Muscle of arm (tissue), 12 donors: Measurements from ENCODE around the gene SPO11. TPM values are rescaled to one million over a fixed set of nuclear protein-coding genes. Genes with fewer than 3 reads are reported as not detected.

Experiments
- DNase-seq: peaks from one replicate; pipeline ENCODE4 v3.0.0-alpha.2; 2013
- polyA plus RNA-seq, 12 donors: library from polyadenylated mRNA; unstranded; fragments of 120-200 nt; gene quantifications; one replicate each; pipeline ENCODE4 v1.2.1, GENCODE V29; 2013; ENCODE audit not compliant: insufficient read length in 12 of 12

SPO11 gene
- polyA plus RNA-seq, 12 donors, result not detected

DNA sequence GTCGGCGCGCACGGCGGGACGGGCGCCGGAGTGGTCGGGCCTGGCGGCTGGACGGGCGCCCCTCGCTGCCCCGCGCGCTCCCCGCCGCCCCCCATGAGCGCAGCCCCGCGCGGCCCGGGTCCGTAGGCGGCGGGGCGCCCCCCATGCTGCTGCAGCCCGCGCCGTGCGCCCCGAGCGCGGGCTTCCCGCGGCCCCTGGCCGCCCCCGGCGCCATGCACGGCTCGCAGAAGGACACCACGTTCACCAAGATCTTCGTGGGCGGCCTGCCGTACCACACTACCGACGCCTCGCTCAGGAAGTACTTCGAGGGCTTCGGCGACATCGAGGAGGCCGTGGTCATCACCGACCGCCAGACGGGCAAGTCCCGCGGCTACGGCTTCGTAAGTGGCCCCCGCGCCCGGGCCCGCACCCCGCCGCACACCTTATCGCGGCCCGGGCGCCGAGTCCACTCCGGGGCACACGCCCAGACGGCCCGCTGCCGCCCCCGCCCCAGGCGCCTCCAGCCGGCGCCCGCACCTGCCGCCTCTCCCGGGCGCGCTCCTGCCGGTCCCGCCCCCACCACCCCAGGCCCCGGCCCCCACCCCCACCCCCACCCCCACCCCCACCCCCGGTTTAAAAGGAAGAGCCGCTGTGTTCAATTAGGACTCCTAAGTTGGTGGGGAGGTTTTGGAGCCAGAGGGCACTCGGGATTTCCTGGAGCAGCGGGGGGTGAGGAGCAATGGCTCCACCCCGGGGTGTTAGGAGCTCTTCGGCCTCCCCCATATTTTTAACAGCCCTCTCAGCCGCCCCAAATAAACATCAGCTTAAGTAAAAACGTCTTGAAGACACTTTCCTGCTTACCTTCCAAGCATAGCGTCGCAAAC lies 62.1 kb downstream of the SPO11 start:
- no peak for DNase-seq

GRCh38 chr20:57392512-57393271 lies 63.1 kb downstream of the SPO11 start:
- no peak for DNase-seq

Other genes starting within 250 kb of the SPO11 start
- gene BMP7, start 63.2 kb upstream of the SPO11 start, polyA plus RNA-seq, result 10 to 100 TPM in 3 of 12 donors, 1 to 10 TPM in 8, not detected in 1; 3.3 to 27.2 (median 5.0) TPM
- 10 to 100 TPM in 11 of 12 donors, not detected in 1; 11.2 to 33.3 (median 27.5) TPM for gene RAE1, start 21.5 kb downstream of the SPO11 start, polyA plus RNA-seq
- gene RBM38, start 61.6 kb downstream of the SPO11 start, polyA plus RNA-seq, result 10 to 100 TPM in 11 of 12 donors, not detected in 1; 38.3 to 92.5 (median 54.2) TPM
- under 1 TPM in 10 of 12 donors, not detected in 2; 0.08 to 0.45 (median 0.20) TPM for gene CTCFL, start 195.3 kb downstream of the SPO11 start, polyA plus RNA-seq
- under 1 TPM in 7 of 12 donors, not detected in 5; 0.10 to 0.99 (median 0.16) TPM for gene PCK1, start 231.3 kb downstream of the SPO11 start, polyA plus RNA-seq